H1 (cell line): ENCODE results near the gene GATA1. TPM values are rescaled to one million over a fixed set of nuclear protein-coding genes. Genes with fewer than 3 reads are reported as not detected.

ENCODE experiments used
- CTCF ChIA-PET: fragments of 300-600 bp; sonication (Branson Sonifier 250); formaldehyde crosslinking; loops from one replicate; lab custom pipeline; 2021; ENCODE audit not compliant: partially characterized antibody; lab: Charles Lee
- POLR2A ChIA-PET: fragments of 300-600 bp; sonication (Branson Sonifier 250); formaldehyde crosslinking; loops from one replicate; lab custom pipeline; 2021; ENCODE audit warnings: inconsistent platforms; ENCODE audit not compliant: partially characterized antibody; lab: Charles Lee
- DNase-seq, 2 experiments: peaks; one replicate each; pipeline versions ENCODE4 v3.0.0 to v3.0.0-alpha.2; 2010 to 2022; ENCODE audit warnings: low spot score in 2 of 2, low read depth in 1 of 2, mixed read lengths in 1 of 2
- FAIRE-seq: peaks from 2 replicates; lab custom pipeline; 2011; peaks lifted over from hg19 to GRCh38; lab: Jason Lieb, UNC
- H2AFZ ChIP-seq: 2 replicates; pipeline ENCODE4 v1.8.1; 2012; ENCODE audit warnings: low read length, inconsistent platforms
- H2AK5ac ChIP-seq: 2 replicates; pipeline ENCODE4 v1.6.1; 2013; ENCODE audit warnings: low read depth, low read length
- H2BK120ac ChIP-seq: replicated peaks from 2 replicates; pipeline ENCODE3; 2013; ENCODE audit warnings: low read depth, low read length, inconsistent platforms
- H2BK12ac ChIP-seq: 2 replicates; pipeline ENCODE4 v1.6.1; 2013; ENCODE audit warnings: low read depth, low read length
- H2BK15ac ChIP-seq: 2 replicates; pipeline ENCODE4 v1.6.1; 2013; ENCODE audit warnings: low read length
- H2BK20ac ChIP-seq: 2 replicates; pipeline ENCODE4 v1.6.1; 2013; ENCODE audit warnings: low read length
- H2BK5ac ChIP-seq: 2 replicates; pipeline ENCODE4 v1.6.1; 2013; ENCODE audit warnings: low read depth, low read length
- H3K14ac ChIP-seq: 2 replicates; pipeline ENCODE4 v1.6.1; 2013; ENCODE audit warnings: inconsistent platforms; ENCODE audit not compliant: insufficient read length
- H3K18ac ChIP-seq: 2 replicates; pipeline ENCODE4 v1.6.1; 2013; ENCODE audit warnings: low read length; ENCODE audit errors: extremely low read depth
- H3K23ac ChIP-seq: 2 replicates; pipeline ENCODE4 v1.6.1; 2013; ENCODE audit warnings: inconsistent platforms; ENCODE audit not compliant: insufficient read length
- H3K23me2 ChIP-seq: 2 replicates; pipeline ENCODE4 v1.6.1; 2013; ENCODE audit warnings: low read depth, low read length
- H3K27ac ChIP-seq: 2 replicates; pipeline ENCODE4 v1.6.1; 2011; ENCODE audit warnings: low read depth, low read length, inconsistent platforms
- H3K27me3 ChIP-seq, 4 experiments: replicated peaks in 1 of 4; 1 replicate in 1 of 4; 2 replicates in 3 of 4; pipeline versions ENCODE4 v1.6.1 to v1.8.1; 2011 to 2013; ENCODE audit warnings: low read length in 3 of 4, mild to moderate bottlenecking in 3 of 4, inconsistent platforms in 2 of 4, mixed read lengths in 2 of 4, moderate library complexity in 1 of 4; ENCODE audit not compliant: control insufficient read depth in 3 of 4, insufficient read depth in 3 of 4; ENCODE audit errors: extremely low read depth in 1 of 4
- H3K36me3 ChIP-seq, 4 experiments: 2 replicates each; pipeline versions ENCODE4 v1.6.1 to v1.8.1; 2011 to 2013; ENCODE audit warnings: mild to moderate bottlenecking in 4 of 4, low read length in 3 of 4, moderate library complexity in 2 of 4, control low read depth in 1 of 4, inconsistent platforms in 1 of 4; ENCODE audit not compliant: insufficient read depth in 4 of 4, control insufficient read depth in 2 of 4
- H3K4ac ChIP-seq: replicated peaks from 2 replicates; pipeline ENCODE3; 2013; ENCODE audit warnings: low read length, low read depth, mixed read lengths, inconsistent platforms; ENCODE audit not compliant: insufficient read length
- H3K4me1 ChIP-seq, 4 experiments: replicated peaks in 1 of 4; 1 replicate in 1 of 4; 2 replicates in 3 of 4; pipeline versions ENCODE4 v1.6.1 to v1.8.1; 2011 to 2013; ENCODE audit warnings: low read length in 3 of 4, inconsistent platforms in 2 of 4, mixed read lengths in 1 of 4; ENCODE audit not compliant: insufficient read depth in 4 of 4, control insufficient read depth in 3 of 4
- H3K4me2 ChIP-seq, 2 experiments: 2 replicates each; pipeline versions ENCODE4 v1.6.1 to v1.8.1; 2011 to 2013; ENCODE audit warnings: low read depth in 2 of 2, low read length in 2 of 2, control low read depth in 1 of 2, inconsistent platforms in 1 of 2, mild to moderate bottlenecking in 1 of 2; ENCODE audit not compliant: insufficient read depth in 1 of 2
- H3K4me3 ChIP-seq, 4 experiments: fragments of 200-600, 300-600 bp in 1 of 4; sonication (generic), shearing (Covaris generic), sonication (Bioruptor Twin) in 1 of 4; 2 replicates each; pipeline versions ENCODE4 v1.5.1 to v1.8.1; 2011 to 2016; ENCODE audit warnings: low read length in 4 of 4, low read depth in 3 of 4, control low read depth in 2 of 4, inconsistent platforms in 2 of 4, mild to moderate bottlenecking in 2 of 4, mixed read lengths in 1 of 4, moderate library complexity in 1 of 4; ENCODE audit not compliant: insufficient read depth in 2 of 4; ENCODE audit errors: extremely low read depth in 1 of 4
- H3K56ac ChIP-seq: replicated peaks from 2 replicates; pipeline ENCODE3; 2013; ENCODE audit warnings: low read depth, mild to moderate bottlenecking, mixed read lengths, low read length, inconsistent platforms; ENCODE audit not compliant: insufficient read length
- H3K79me1 ChIP-seq: 2 replicates; pipeline ENCODE4 v1.6.1; 2013; ENCODE audit warnings: low read depth, low read length, control low read depth
- H3K79me2 ChIP-seq, 2 experiments: 2 replicates each; pipeline versions ENCODE4 v1.6.1 to v1.8.1; 2012 to 2013; ENCODE audit warnings: low read length in 2 of 2, mild to moderate bottlenecking in 2 of 2, inconsistent platforms in 1 of 2; ENCODE audit not compliant: insufficient read depth in 2 of 2, control insufficient read depth in 1 of 2
- H3K9ac ChIP-seq, 4 experiments: replicated peaks in 1 of 4; 1 replicate in 1 of 4; 2 replicates in 3 of 4; pipeline versions ENCODE4 v1.6.1 to v1.8.1; 2011 to 2013; ENCODE audit warnings: low read depth in 3 of 4, low read length in 3 of 4, control low read depth in 2 of 4, mild to moderate bottlenecking in 2 of 4, moderate library complexity in 2 of 4, inconsistent platforms in 1 of 4; ENCODE audit errors: extremely low read depth in 1 of 4
- H3K9me3 ChIP-seq, 2 experiments: 2 replicates each; pipeline versions ENCODE4 v1.6.1 to v1.8.1; 2012 to 2013; ENCODE audit warnings: mild to moderate bottlenecking in 2 of 2, moderate library complexity in 2 of 2, control low read depth in 1 of 2, inconsistent platforms in 1 of 2, low read depth in 1 of 2, low read length in 1 of 2, mixed read lengths in 1 of 2; ENCODE audit not compliant: insufficient read depth in 2 of 2
- H4K20me1 ChIP-seq, 2 experiments: replicated peaks in 1 of 2; 2 replicates each; pipeline versions ENCODE3 to v1.8.1; 2011 to 2013; ENCODE audit warnings: inconsistent platforms in 2 of 2, low read length in 2 of 2, mild to moderate bottlenecking in 1 of 2; ENCODE audit not compliant: insufficient read depth in 2 of 2, control insufficient read depth in 1 of 2
- H4K5ac ChIP-seq: 2 replicates; pipeline ENCODE4 v1.6.1; 2013; ENCODE audit warnings: low read length, low read depth, mixed read lengths, inconsistent platforms; ENCODE audit not compliant: insufficient read length
- H4K8ac ChIP-seq: 2 replicates; pipeline ENCODE4 v1.8.0; 2013; ENCODE audit warnings: mild to moderate bottlenecking, moderate library complexity, low read length, inconsistent platforms; ENCODE audit not compliant: insufficient read depth; ENCODE audit errors: extremely low read depth
- H4K91ac ChIP-seq: replicated peaks from 2 replicates; pipeline ENCODE3; 2013; ENCODE audit warnings: low read length, mixed read lengths, inconsistent platforms; ENCODE audit not compliant: insufficient read length
- CBX5 ChIP-seq: fragments of 300-800, 300-1000 bp; sonication (generic); IDR thresholded peaks from 2 replicates; pipeline ENCODE4 v1.7.1; 2016; ENCODE audit warnings: antibody characterized with exemption, low read length, low read depth
- KDM4A ChIP-seq: IDR thresholded peaks from one replicate; pipeline ENCODE4 v1.7.1; 2012; ENCODE audit warnings: low read depth, mild to moderate bottlenecking, moderate library complexity, low read length, inconsistent platforms; ENCODE audit not compliant: severe bottlenecking
- NANOG ChIP-seq: IDR thresholded peaks from 2 replicates; pipeline ENCODE4 v1.6.1; 2011; ENCODE audit warnings: low read length, low read depth, mild to moderate bottlenecking, inconsistent platforms; ENCODE audit not compliant: insufficient read depth, poor library complexity, severe bottlenecking
- NRF1 ChIP-seq: IDR thresholded peaks from 2 replicates; pipeline ENCODE4 v1.6.1; 2011; ENCODE audit warnings: mild to moderate bottlenecking, low read depth, low read length, improper control_type of control experiment
- ZNF274 ChIP-seq: IDR thresholded peaks from 2 replicates; pipeline ENCODE4 v1.7.0; 2012; ENCODE audit warnings: low read length, borderline replicate concordance; ENCODE audit errors: extremely low read depth
- WGBS, 2 experiments: shearing (Covaris generic) in 1 of 2; methylation state at CpG; one replicate each; pipeline versions ENCODE4 v1.1.6 to v1.1.7; 2013 to 2015; ENCODE audit warnings: low lambda C conversion rate in 2 of 2, mixed read lengths in 2 of 2, inconsistent platforms in 1 of 2, low coverage in 1 of 2, missing lambda C conversion rate in 1 of 2; ENCODE audit not compliant: insufficient replicate concordance in 2 of 2, insufficient coverage in 1 of 2, insufficient read length in 1 of 2; ENCODE audit errors: extremely low coverage in 1 of 2, missing lambda C conversion rate in 1 of 2; 5-methylcytosine and 5-hydroxymethylcytosine counted together
- polyA plus RNA-seq, 7 experiments: library from polyadenylated mRNA; depleted of rRNA in 3 of 7; stranded (reverse) in 5 of 7; unstranded in 2 of 7; fragments of >200 nt in 5 of 7; fragments of 200-250 nt in 2 of 7; gene quantifications; 1 replicate in 5 of 7; 2 replicates in 1 of 7; 4 replicates in 1 of 7; pipeline versions ENCODE4 v1.2.1 to v1.2.3, GENCODE V29; 2011 to 2013; ENCODE audit warnings: missing spikeins in 2 of 7, mixed read lengths in 2 of 7
- total RNA-seq: library from RNA; stranded (reverse); fragmentation: NEBNext Ultra II Directional; extraction: Animal tissue kit (Norgen Biotek cat#: 25700); gene quantifications from 2 replicates; pipeline ENCODE4 v1.2.1, GENCODE V29; 2021

GATA1 gene
- total and polyA plus RNA-seq, 2 of the 8 experiments (the other 6 are each of a cell fraction or from before 2014, with no cell fraction given): 0.05 TPM; not detected in 1

DNA sequence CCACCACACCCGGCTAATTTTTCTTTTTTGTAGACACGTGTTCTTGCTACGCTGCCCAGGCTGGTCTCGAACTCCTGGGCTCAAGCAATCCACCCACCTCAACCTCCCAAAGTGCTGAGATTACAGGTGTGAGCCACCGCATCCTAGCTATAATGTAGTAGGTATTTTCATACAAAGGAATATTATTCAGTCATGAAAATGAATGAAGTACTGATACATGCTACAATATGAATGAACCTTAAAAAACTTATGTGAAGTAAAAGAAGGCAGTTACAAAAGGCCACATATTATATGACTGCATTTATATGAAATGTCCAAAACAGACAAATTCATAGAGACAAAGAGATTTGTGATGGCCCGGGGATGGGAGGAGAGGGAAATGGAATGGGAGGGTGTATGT is 4.7 kb upstream of the GATA1 start:
- TF ChIP-seq NANOG (no peak), ZNF274 (no peak), CBX5 (no peak), NRF1 (no peak), KDM4A (no peak)
- no peak overlapping the region for H2BK15ac ChIP-seq
- H3K79me2 ChIP-seq: no peaks in the 10 kb centered on the region
- no peak for DNase-seq
- no peak overlapping the region for H3K4me3 ChIP-seq
- H2BK120ac ChIP-seq: no peak overlapping the region
- no peak for FAIRE-seq
- H3K4me2 ChIP-seq: no peak overlapping the region
- H2AK5ac ChIP-seq: no peak overlapping the region
- no peaks in the 10 kb centered on the region for H3K9me3 ChIP-seq
- H3K36me3 ChIP-seq: no peaks in the 10 kb centered on the region
- no peak overlapping the region for H3K4ac ChIP-seq
- no peaks in the 10 kb centered on the region for H3K79me1 ChIP-seq
- H3K23me2 ChIP-seq: no peaks in the 10 kb centered on the region
- no peak overlapping the region for H4K8ac ChIP-seq
- ChIA-PET CTCF (interaction anchor here (0.7 kb wide), 1 partner anchor 123 kb away, joined by 3 read pairs; no protein-coding TSS in a partner anchor), POLR2A (no interaction called here)
- H3K23ac ChIP-seq: no peak overlapping the region
- H2AFZ ChIP-seq: no peak overlapping the region
- no peak overlapping the region for H2BK5ac ChIP-seq
- no peaks in the 10 kb centered on the region for H3K4me1 ChIP-seq
- H3K56ac ChIP-seq: no peak overlapping the region
- no peak overlapping the region for H2BK12ac ChIP-seq
- H3K27ac ChIP-seq: no peak overlapping the region
- no peak overlapping the region for H2BK20ac ChIP-seq
- H3K18ac ChIP-seq: no peak overlapping the region
- no peak overlapping the region for H4K5ac ChIP-seq
- no peak overlapping the region for H4K91ac ChIP-seq
- no peak overlapping the region for H3K9ac ChIP-seq
- H4K20me1 ChIP-seq: no peaks in the 10 kb centered on the region
- 98% methylated on average over 6 of the region's 6 CpGs; no CpG with 5 or more reads in 1 of the 2 experiments for WGBS, 2 experiments
- no peaks in the 10 kb centered on the region for H3K27me3 ChIP-seq
- H3K14ac ChIP-seq: no peak overlapping the region
